Stimulated activated naive CD8-positive, alpha-beta T cell treated with anti-CD3 and anti-CD28 coated beads, Interleukin-15, Interleukin-2, amounts not matched to agents 100 U/mL and 50 U/mL, for 24 hours (primary cell): ENCODE data around the gene HEXD.
"Not testable (repeated sequence)": the region's sequence is repeated elsewhere in the genome, so short reads cannot be mapped to it uniquely, and the experiment has no call there.

Source experiments
- ATAC-seq: fragments of 150-1000 bp; cut with Tn5 transposase; one replicate; pipeline ENCODE4 v1.10.0; 2021
- DNase-seq: peaks from one replicate; pipeline ENCODE4 v3.0.0; 2021

HEXD gene

DNA sequence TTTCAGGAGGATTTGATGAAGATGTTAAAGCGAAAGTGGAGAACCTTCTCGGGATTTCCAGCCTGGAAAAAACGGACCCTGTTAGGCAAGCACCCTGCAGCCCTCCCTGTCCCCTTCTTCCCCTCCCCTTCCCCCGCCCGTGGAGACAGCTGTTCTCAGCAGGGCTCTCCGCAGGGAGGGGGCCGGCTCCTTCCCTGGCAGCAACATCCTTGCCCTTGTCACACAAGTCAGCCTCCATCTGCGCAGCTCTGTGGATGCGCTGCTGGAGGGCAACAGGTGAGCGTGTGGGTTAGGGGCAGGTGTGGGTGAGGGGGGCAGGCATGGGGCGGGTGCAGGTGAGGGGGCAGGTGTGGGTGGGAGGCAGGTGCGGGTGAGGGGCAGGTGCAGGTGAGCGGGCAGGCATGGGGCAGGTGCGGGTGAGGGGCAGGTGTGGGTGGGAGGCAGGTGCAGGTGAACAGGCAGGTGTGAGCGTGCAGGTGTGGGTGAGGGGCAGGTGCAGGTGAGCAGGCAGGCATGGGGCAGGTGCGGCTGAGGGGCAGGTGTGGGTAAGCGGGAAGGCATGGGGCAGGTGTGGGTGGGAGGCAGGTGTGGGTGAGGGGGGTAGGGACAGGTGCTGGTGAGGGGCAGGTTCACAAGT lies 23.0 kb downstream of the HEXD start:
- no peak for ATAC-seq

DNA sequence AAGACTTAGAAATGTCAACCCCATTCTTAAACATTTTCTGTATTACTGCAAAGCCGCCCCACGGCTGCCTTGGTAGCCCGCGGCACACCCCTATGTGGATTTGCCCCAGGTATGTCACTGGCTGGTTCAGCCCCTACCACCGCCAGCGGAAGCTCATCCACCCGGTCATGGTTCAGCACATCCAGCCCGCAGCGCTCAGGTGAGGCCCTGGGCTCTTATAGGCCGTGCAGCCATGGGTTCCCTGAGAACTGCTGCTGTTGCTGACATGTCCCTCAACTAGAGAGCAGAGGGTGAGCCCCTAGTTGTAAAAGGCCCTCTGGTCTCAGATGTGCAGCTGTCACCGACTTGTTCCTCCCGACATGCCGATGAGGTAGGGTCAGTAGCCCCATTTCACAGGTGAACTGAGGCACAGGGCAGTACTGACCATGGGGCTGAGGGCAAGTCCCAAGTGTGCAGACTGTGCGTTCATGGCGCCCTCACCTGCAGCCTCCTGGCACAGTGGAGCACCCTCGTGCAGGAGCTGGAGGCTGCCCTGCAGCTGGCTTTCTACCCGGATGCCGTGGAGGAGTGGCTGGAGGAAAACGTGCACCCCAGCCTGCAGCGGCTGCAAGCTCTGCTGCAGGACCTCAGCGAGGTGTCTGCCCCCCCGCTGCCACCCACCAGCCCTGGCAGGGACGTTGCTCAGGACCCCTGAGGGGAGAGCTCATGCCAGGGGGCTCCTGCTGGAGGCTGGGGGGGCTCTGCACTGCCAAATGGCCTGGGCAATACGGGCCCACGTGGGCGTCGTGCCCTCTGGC lies 23.7 kb downstream of the HEXD start:
- DNase-seq (no peak), ATAC-seq (no peak)

More for the DNA sequence above, 23.0 kb downstream of the HEXD start:
- DNase-seq, result no peak

DNA sequence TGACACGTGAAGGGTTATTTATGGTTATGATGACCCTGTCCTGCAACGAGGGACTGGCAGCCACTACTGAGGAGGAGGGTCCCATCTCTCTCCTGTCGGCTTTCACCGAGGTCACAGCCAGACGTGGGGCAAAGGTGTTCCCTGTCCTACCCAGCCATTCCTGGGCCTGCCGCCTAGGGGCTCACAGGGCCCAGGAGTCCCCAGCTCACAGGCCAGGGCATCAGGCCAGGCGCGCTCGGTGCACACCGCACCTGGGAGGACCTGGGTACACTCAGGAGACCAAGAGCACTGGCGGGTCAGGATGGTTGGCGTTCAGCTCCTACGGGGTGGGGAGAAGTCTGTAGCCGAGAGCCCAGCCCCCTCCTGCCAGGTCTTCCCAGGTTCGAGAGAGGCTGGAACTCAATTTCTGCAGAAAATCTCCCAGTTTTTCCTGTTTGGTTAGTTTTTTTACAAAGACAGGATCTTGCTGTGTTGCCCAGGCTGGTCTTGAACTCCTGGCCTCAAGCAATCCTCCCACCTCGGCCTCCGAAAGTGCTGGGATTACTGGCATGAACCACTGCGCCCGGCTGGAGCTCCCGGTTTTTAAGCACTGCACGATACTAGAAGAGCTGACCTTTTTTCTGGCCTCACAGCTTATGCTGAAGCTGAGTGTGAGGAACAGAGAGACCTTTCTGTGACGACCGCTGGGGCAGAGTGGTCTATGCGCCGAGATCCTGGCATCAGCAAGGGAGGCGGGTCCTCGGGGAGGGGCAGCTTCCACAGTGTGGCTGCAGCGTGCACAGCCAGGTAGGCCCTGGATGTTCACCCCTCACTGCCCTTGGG lies 24.7 kb downstream of the HEXD start:
- ATAC-seq (no peak), DNase-seq (no peak)

DNA sequence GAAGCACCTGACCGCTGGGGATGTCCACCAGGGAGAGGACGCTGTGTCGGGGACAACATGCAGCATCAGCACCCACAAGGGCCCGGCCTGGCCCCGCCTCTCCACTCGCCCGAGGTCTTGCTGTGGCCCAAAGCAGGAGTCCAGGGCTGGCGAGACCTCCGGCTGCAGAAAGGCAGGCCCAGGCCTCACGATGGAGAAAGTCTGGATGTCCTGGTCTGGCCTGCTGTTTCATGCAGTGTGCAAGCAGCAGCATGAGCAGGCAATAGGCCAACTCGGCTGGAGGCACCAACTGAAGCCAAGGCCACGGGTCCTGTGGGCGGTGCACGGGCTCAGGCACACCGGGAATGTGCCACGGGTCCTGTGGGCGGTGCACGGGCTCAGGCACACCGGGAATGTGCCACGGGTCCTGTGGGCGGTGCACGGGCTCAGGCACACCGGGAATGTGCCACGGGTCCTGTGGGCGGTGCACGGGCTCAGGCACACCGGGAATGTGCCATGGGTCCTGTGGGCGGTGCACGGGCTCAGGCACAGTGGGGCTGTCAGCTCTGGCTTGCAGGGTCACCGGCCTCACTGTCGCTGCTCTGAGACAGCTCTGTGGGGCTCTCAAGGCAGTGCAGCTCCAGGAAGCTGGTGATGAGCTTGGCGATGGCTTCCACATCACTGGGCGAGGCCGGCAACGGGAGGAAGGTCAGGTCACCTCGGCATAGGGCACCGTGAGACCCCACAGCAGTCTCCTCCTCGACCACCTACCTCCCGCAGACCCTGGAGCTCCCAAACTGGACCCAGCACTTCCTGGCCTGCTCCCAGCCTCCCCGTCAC lies 25.5 kb downstream of the HEXD start:
- no peak for ATAC-seq
- DNase-seq, result no peak

DNA sequence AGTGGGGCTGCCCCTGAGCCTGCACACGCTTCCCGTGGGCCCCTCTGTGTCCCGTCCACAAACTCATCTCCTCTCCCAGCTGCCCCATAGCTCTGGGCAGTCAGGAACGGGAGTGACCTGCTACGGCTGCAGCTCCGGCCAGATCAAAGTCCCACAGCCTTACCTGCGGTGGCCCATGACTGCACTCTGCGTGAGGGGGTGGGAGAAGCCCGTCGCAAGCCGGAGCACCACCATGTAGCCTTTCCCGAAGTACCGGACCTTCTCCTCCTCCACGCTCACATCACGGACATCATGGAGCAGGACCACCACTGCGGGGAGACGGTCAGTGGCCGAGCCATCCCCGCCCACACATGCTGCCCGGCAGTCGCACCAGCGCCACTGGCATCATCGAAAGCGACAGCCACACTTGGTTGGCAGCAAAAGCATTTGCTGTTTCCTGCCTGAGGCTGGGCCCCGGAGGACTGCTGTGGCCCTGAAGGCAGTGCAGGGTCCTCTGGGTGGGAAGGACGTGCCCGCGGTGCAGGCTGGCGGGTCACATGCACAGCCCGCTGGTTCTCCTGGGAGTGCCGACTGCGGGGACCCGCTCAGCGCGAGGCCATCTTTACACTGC lies 26.2 kb downstream of the HEXD start:
- ATAC-seq, result no peak
- no peak for DNase-seq

DNA sequence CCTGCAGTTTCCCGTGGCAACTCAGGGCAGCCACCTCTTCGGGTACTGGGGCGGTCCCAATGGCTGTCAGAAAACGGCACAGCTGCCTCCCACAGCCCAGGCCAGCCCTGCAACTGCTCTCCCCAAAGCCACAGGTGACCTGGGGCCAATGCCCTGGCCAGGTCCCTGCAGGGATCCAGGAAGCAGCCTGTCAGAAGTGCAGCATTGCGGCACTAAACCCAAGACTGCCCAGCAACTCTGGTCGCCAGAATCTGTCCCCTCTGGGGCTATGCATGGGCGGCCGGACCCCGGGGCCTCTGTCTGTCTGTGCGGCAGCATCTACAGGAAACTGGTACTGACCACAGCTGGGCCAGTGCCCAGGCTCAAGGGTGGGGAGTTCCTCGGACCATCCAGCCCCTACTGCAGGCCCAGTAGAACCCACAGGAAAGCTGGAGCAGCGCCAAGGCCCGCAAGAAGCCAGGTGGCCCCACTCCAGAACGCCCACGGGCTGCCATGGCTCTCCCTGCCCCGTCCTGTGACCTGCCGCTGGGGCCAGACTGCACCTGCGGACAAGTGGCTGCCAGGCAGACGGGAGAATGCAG lies 26.9 kb downstream of the HEXD start:
- no peak for DNase-seq
- ATAC-seq, result no peak

- ATAC-seq (no peak), DNase-seq (no peak)
These were observed 27.4 kb downstream of the HEXD start for GRCh38 chr17:82445542-82445941.

- ATAC-seq, result no peak
- no peak for DNase-seq
These were observed 28.0 kb downstream of the HEXD start for GRCh38 chr17:82446124-82446523.

DNA sequence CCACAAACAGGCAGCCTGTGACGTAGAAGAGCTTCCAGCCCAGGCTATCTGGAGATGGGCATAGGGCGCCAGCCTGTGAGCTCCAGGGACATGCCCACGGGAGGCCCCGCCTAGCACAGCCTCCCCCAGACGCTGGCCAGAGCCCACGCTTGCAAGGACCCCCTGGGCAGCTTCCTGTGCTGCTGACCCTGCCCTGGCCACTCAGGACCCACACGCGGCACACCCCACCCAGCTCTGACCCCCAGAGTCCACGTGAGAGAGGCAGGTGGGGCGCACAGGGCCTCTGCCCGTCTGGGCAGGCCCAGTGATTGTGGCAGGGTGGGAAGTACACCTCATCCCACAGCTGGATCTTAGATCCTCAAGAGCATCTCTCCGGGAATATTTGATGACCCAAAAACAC lies 28.5 kb downstream of the HEXD start:
- no peak for ATAC-seq
- DNase-seq, result no peak

DNA sequence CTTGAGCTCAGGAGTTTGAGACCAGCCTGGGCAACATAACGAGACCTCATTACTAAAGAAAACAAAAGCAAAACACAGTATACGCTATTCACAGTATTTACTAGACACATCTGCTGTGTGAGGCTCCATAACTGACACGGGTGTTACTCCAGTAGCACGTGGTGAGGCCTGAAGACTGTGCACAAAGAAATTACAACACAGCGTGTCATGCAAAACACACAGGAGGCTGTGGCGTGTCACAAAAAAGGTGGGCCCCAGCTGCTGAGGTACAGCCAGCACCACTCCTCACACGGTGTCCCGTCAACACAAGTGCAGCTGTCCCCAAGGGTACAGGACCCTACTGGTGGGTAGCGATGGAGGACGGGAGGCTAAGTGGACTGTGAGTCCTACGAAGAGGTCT lies 29.7 kb downstream of the HEXD start:
- DNase-seq, result no peak
- no peak for ATAC-seq

DNA sequence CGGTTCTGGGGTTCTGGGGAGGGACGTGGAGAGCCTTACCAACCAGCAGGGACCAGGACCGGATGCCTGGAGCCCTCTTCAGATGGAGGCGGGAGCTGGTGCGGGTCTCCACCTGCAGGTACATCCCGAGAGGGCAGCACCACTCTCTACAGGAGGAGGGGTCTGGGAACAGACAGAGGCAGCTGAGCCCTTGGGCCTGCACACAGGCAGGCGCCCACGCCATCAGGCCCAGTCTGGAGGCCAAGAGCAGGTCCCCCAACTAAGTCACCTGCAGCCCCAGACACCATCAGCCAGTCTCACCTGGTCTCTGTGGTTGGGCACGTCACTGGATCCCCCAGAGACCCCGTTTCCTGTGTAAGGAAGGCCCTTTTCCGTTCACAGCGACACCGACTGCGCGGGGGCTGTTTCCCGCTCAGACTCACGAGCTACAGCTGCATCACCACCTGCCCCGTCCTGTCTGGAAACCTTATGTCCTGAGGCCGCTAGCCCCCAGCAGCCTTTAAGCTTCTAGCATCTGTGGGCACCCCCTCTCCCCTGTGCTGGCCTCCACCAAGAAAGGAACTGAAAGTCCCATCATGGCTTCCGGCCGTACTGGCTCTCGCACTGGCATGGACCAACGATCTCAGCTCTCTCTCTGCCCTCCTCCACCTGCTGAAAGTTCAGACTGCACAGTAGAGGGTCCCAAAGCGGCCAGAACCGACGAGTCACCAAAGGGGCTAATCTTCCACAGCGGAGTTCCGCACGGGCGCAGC lies 31.2 kb downstream of the HEXD start:
- ATAC-seq (peak; percentile 44), DNase-seq (peak; percentile 74)

- ATAC-seq (peak; percentile 20), DNase-seq (peak; percentile 62)
These were observed 31.8 kb downstream of the HEXD start for GRCh38 chr17:82449883-82450356.

DNA sequence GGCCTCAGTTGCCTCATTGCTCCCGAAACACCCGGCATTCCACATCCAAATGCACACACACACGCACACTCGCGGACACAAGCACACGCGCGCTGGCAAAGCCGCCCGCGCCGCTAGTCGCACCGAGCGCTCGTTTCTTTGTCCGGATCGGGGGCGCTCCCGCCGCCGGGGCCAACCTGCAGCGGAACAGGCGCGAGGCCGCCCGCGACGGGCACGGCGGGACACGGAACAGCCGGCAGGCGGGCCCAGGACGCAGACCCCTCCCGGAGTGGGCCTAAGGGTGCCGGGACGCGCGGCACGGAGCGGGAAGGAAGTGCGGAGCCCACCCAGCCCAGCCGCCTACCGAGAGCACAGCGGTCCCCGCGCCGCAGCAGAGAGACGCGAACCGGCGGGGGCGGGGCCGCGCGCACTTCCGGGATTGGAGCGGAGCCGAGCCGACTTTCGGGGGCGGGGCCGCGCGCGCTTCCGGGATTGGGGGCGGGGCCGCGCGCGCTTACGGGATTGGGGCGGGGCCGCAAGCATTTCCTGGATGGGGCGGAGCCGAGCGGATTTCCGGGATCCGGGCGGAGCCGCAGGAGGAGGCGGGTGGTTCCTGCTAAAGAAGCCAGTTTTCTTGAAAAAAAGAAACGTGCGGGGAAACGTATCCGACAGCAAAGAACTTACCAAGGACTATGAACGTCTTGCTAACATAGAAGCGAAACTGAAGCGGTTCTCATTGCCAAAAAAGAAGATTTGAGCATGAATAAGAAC lies 32.4 kb downstream of the HEXD start, which contains the start of gene CYBC1:
Gene CYBC1, minus strand, starts transcription at position 396 of the 750 bp plus-strand sequence. CDS start 1,498 bp downstream, outside the sequence.
- peak; percentile 82 for ATAC-seq
- DNase-seq, result peak; percentile 97

- ATAC-seq (no peak), DNase-seq (no peak)
These were observed 34.0 kb downstream of the HEXD start for GRCh38 chr17:82452162-82452561.

GRCh38 chr17:82453151-82453550 lies 35.0 kb downstream of the HEXD start:
- DNase-seq, ATAC-seq: not testable (repeated sequence)

DNA sequence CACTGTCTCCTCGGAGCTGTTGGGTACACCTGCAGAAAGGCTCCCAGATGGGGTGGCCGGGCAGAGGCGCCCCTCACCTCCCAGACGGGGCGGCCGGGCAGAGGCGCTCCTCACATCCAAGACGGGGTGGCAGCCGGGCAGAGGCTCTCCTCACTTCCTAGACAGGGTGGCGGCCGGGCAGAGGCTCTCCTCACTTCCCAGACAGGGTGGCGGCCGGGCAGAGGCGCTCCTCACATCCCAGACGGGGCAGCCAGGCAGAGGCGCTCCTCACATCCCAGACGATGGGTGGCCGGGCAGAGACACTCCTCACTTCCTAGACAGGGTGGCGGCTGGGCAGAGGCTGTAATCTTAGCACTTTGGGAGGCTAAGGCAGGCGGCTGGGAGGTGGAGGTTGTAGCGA lies 35.6 kb downstream of the HEXD start:
- not testable (repeated sequence) for ATAC-seq, DNase-seq

GRCh38 chr17:82457073-82457928 lies 39.2 kb downstream of the HEXD start:
- no peak for DNase-seq
- no peak for ATAC-seq

DNA sequence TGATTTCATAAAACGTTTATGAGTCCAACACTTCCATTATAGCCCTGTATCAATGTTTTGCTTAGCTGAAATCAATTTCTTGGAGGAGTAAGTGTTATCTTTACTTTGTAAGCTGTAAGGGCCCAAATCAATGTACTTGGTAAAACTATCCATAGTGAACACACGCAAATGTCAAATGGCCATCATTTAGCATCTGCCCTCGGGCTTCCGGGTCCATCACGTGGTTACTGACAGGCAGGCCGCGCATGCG lies 39.7 kb downstream of the HEXD start:
- no peak for ATAC-seq
- no peak for DNase-seq
